ENCODE measurements around the gene MAPK8IP2. TPM values are rescaled to one million over a fixed set of nuclear protein-coding genes. Genes with fewer than 3 reads are reported as not detected.

Gene MAPK8IP2
- total and polyA plus RNA-seq, 2 of the 13 experiments (the other 11 are each of a cell fraction or from before 2014, with no cell fraction given), result 1.3 to 2.6 TPM

- no peak for TF ChIP-seq MYPOP (CRISPR knock-in tag; IDR thresholded peaks at IDR 0.05)
- TF ChIP-seq TFE3 (CRISPR knock-in tag; IDR thresholded peaks at IDR 0.05), result peak; percentile 92
- no peak for TF ChIP-seq ZNF235 (CRISPR knock-in tag; IDR thresholded peaks at IDR 0.05; ENCODE audit: borderline replicate concordance)
- no peak for TF ChIP-seq IKZF4 (CRISPR knock-in tag; IDR thresholded peaks at IDR 0.05; ENCODE audit: borderline replicate concordance, low read depth, not compliant biosample characterization)
- no peak for TF ChIP-seq SNAI1 (CRISPR knock-in tag; IDR thresholded peaks at IDR 0.05; ENCODE audit: borderline replicate concordance)
- TF ChIP-seq BRF2 (CRISPR knock-in tag; IDR thresholded peaks at IDR 0.05), result no peak
- peak; percentile 32; the same call in 1 of the 2 replicates for TF ChIP-seq ZNF792 (CRISPR knock-in tag; IDR thresholded peaks at IDR 0.05)
- TF ChIP-seq BORCS8-MEF2B (CRISPR knock-in tag; IDR thresholded peaks at IDR 0.05), result peak; percentile 64
- TF ChIP-seq NCOA2 (CRISPR knock-in tag; IDR thresholded peaks at IDR 0.05), result peak; percentile 78
- TF ChIP-seq KAT7 (CRISPR knock-in tag; IDR thresholded peaks at IDR 0.05; ENCODE audit: borderline replicate concordance), result no peak
- TF ChIP-seq ZNF543 (CRISPR knock-in tag; IDR thresholded peaks at IDR 0.05), result 0 out of 2 replicates have a peak, but pooled peaks have one; percentile 55
- 0 out of 2 replicates have a peak, but pooled peaks have one; percentile 41 for TF ChIP-seq ZFP82 (CRISPR knock-in tag; IDR thresholded peaks at IDR 0.05; ENCODE audit: borderline replicate concordance)
- no peak for TF ChIP-seq TAF15 (IDR thresholded peaks at IDR 0.05; ENCODE audit: low read depth, low read length, poor library complexity, severe bottlenecking)
- no peak for TF ChIP-seq ZNF703 (CRISPR knock-in tag; IDR thresholded peaks at IDR 0.05; ENCODE audit: borderline replicate concordance)
- TF ChIP-seq KDM5A (IDR thresholded peaks at IDR 0.05; ENCODE audit: borderline replicate concordance, low read length), result no peak
- peak; percentile 28; the same call in 1 of the 2 replicates for TF ChIP-seq RCOR2 (CRISPR knock-in tag; IDR thresholded peaks at IDR 0.05)
- TF ChIP-seq ZNF710 (CRISPR knock-in tag; IDR thresholded peaks at IDR 0.05; ENCODE audit: borderline replicate concordance), result peak; percentile 84; the same call in 1 of the 2 replicates
- no peak for TF ChIP-seq ZHX1 (CRISPR knock-in tag; IDR thresholded peaks at IDR 0.05; ENCODE audit: low read depth)
- peak; percentile 68; the same call in 1 of the 2 replicates for TF ChIP-seq KLF12 (CRISPR knock-in tag; IDR thresholded peaks at IDR 0.05; ENCODE audit: borderline replicate concordance)
Measured at GRCh38 chr22:50641696-50642607, 41.4 kb downstream of the MAPK8IP2 start (continued).
